Left lobe of liver (tissue), 2 donors: ENCODE measurements around the gene RELA. TPM values are rescaled to one million over a fixed set of nuclear protein-coding genes. Genes with fewer than 3 reads are reported as not detected.
A peak's percentile ranks its signal among the peaks of the same experiment; 100 is the strongest.
"Not testable (repeated sequence)": the region's sequence is repeated elsewhere in the genome, so short reads cannot be mapped to it uniquely, and the experiment has no call there.

Source experiments
- ATAC-seq: fragments of 200-7000 bp; cut with Tn5 transposase; one replicate; pipeline ENCODE4 v1.9.1; 2020; ENCODE audit warnings: mild to moderate bottlenecking, moderate library complexity
- DNase-seq: peaks from one replicate; pipeline ENCODE4 v3.0.0-alpha.2; 2020; ENCODE audit warnings: low spot score
- total RNA-seq: library from RNA; stranded (reverse); gene quantifications from one replicate; pipeline ENCODE4 v1.2.1, GENCODE V29; 2021
- donor health status: DM: no; HTN: no; CAD: no; lungs with moderate emphysema.
- donor health status: DM: no; HTN: yes; CAD: no.

The RELA gene
- total RNA-seq, 1 donor from 2014 or later = 34.3 TPM

- DNase-seq (no peak), ATAC-seq (no peak)
These were observed 9.6 kb upstream of the RELA start for GRCh38 chr11:65672180-65672860.

GRCh38 chr11:65663639-65664200, 1.0 kb upstream of the RELA start:
- ATAC-seq (peak; percentile 25), DNase-seq (no peak)

- ATAC-seq = peak; percentile 20
- DNase-seq = no peak
These were observed 393 bp downstream of the RELA start for GRCh38 chr11:65662247-65662798.

- DNase-seq (no peak), ATAC-seq (peak; percentile 18)
These were observed 993 bp downstream of the RELA start for GRCh38 chr11:65661599-65662246.

- not testable (repeated sequence) for DNase-seq
These were observed 1.8 kb downstream of the RELA start for GRCh38 chr11:65660908-65661307.

GRCh38 chr11:65660038-65660437, 2.7 kb downstream of the RELA start:
- ATAC-seq (no peak), DNase-seq (no peak)

More at GRCh38 chr11:65660908-65661307, 1.8 kb downstream of the RELA start:
- not testable (repeated sequence) for ATAC-seq

GRCh38 chr11:65658174-65659021, 4.3 kb downstream of the RELA start:
- ATAC-seq = no peak
- DNase-seq = no peak

- DNase-seq = no peak
- no peak for ATAC-seq
These were observed 5.3 kb downstream of the RELA start for GRCh38 chr11:65657426-65657825.

- ATAC-seq (no peak), DNase-seq (no peak)
These were observed 7.0 kb downstream of the RELA start for GRCh38 chr11:65655570-65656332.

GRCh38 chr11:65654375-65655349, 8.1 kb downstream of the RELA start:
- ATAC-seq = no peak

GRCh38 chr11:65653229-65654225, 9.2 kb downstream of the RELA start:
- peak; percentile 82 for DNase-seq
- ATAC-seq = peak; percentile 59

More at GRCh38 chr11:65654375-65655349, 8.1 kb downstream of the RELA start:
- DNase-seq = peak; percentile 48

GRCh38 chr11:65652511-65653228, 10.0 kb downstream of the RELA start:
- ATAC-seq (peak; percentile 83), DNase-seq (peak; percentile 96)

- DNase-seq = peak; percentile 60
- no peak for ATAC-seq
These were observed 10.9 kb downstream of the RELA start for GRCh38 chr11:65651589-65652510.

GRCh38 chr11:65651339-65651588, 11.5 kb downstream of the RELA start:
- ATAC-seq (no peak), DNase-seq (no peak)

GRCh38 chr11:65650547-65651338, 12.0 kb downstream of the RELA start:
- ATAC-seq (no peak), DNase-seq (peak; percentile 50)
